OCI-LY7 (cell line): Measurements from ENCODE around the gene VWA8. TPM values are rescaled to one million over a fixed set of nuclear protein-coding genes. Genes with fewer than 3 reads are reported as not detected.
"Not testable (repeated sequence)": the region's sequence is repeated elsewhere in the genome, so short reads cannot be mapped to it uniquely, and the experiment has no call there.

Experiments
- BruUV-seq: library from RNA; stranded (reverse); fragments of 400-500 nt; replicated peaks from 2 replicates; lab custom pipeline; 2021; lab: Mats Ljungman, UMichigan
- CTCF ChIA-PET: fragments of 300-600 bp; sonication (Branson Sonifier 250); formaldehyde crosslinking; loops from one replicate; lab custom pipeline; 2022; ENCODE audit warnings: antibody characterized with exemption; ENCODE audit not compliant: unreplicated experiment; lab: Charles Lee
- POLR2A ChIA-PET: fragments of 300-600 bp; sonication (Branson Sonifier 250); formaldehyde crosslinking; loops from one replicate; lab custom pipeline; 2022; ENCODE audit warnings: antibody characterized with exemption; lab: Charles Lee
- DNase-seq: peaks from one replicate; pipeline ENCODE4 v3.0.0-alpha.2; 2015; ENCODE audit warnings: low spot score
- H2AFZ ChIP-seq: fragments of 200-600 bp; sonication (generic), shearing (Covaris generic); 2 replicates; pipeline ENCODE4 v1.6.1; 2014; ENCODE audit warnings: mild to moderate bottlenecking, antibody characterized with exemption, low read length, moderate library complexity
- H3K27ac ChIP-seq: fragments of 200-600 bp; sonication (generic); 2 replicates; pipeline ENCODE4 v1.5.1; 2014; ENCODE audit warnings: mixed run types, low read depth, mild to moderate bottlenecking, moderate library complexity, low read length, inconsistent platforms; ENCODE audit not compliant: poor library complexity, severe bottlenecking
- H3K36me3 ChIP-seq: fragments of 200-600 bp; sonication (generic); 2 replicates; pipeline ENCODE4 v1.6.1; 2014; ENCODE audit warnings: mild to moderate bottlenecking, antibody characterized with exemption, low read length, moderate library complexity, mixed read lengths; ENCODE audit not compliant: insufficient read depth
- H3K4me1 ChIP-seq: fragments of 200-600 bp; sonication (generic); 2 replicates; pipeline ENCODE4 v1.5.1; 2014; ENCODE audit warnings: mild to moderate bottlenecking, low read length; ENCODE audit not compliant: insufficient read depth, poor library complexity, severe bottlenecking
- H3K4me2 ChIP-seq: fragments of 200-600 bp; sonication (generic); 2 replicates; pipeline ENCODE4 v1.6.1; 2014; ENCODE audit warnings: mild to moderate bottlenecking, low read length
- H3K4me3 ChIP-seq: fragments of 200-600 bp; sonication (generic); 2 replicates; pipeline ENCODE4 v1.5.1; 2014; ENCODE audit warnings: mild to moderate bottlenecking, low read depth, low read length; ENCODE audit not compliant: poor library complexity, severe bottlenecking
- H3K79me2 ChIP-seq: fragments of 200-600 bp; sonication (generic); 2 replicates; pipeline ENCODE4 v1.6.1; 2016; ENCODE audit warnings: low read depth, mild to moderate bottlenecking, low read length, moderate library complexity, mixed read lengths; ENCODE audit not compliant: insufficient read depth
- H3K9me2 ChIP-seq: fragments of 200-600 bp; sonication (generic); 2 replicates; pipeline ENCODE4 v1.6.1; 2016; ENCODE audit warnings: mild to moderate bottlenecking, low read length, mixed read lengths; ENCODE audit not compliant: insufficient read depth
- H3K9me3 ChIP-seq: fragments of 200-600 bp; sonication (generic); 2 replicates; pipeline ENCODE4 v1.6.1; 2014; ENCODE audit warnings: mild to moderate bottlenecking, mixed run types, low read length, mixed read lengths
- H4K20me1 ChIP-seq: fragments of 200-600 bp; sonication (generic); 2 replicates; pipeline ENCODE4 v1.6.1; 2014; ENCODE audit warnings: mild to moderate bottlenecking, antibody characterized with exemption, low read length, moderate library complexity, mixed read lengths; ENCODE audit not compliant: insufficient read depth
- EZH2phosphoT487 ChIP-seq: fragments of 200-600 bp; sonication (generic); IDR thresholded peaks from 2 replicates; pipeline ENCODE4 v1.6.1; 2018; ENCODE audit warnings: low read depth, borderline replicate concordance, mild to moderate bottlenecking, mixed run types, antibody characterized with exemption, low read length, moderate library complexity, mixed read lengths
- intact Hi-C: fragments of 100-400 bp; cut with micrococcal nuclease; formaldehyde crosslinking; loops from one replicate; pipeline ENCODE4 v1.10.0; 2022; ENCODE audit not compliant: unreplicated experiment
- total RNA-seq, 2 experiments: library from RNA; depleted of rRNA in 1 of 2; stranded (reverse); fragments of >200 nt in 1 of 2; shearing (Covaris generic) in 1 of 2; gene quantifications; 2 replicates each; pipeline ENCODE4 v1.2.3, GENCODE V29; 2014 to 2022
- TF ChIP-seq, protein P1 (sequence below): fragments of 200-600 bp; sonication (generic); conservative IDR thresholded peaks from 2 replicates; pipeline ENCODE4 v1.5.1; 2014; ENCODE audit warnings: mild to moderate bottlenecking, antibody characterized with exemption, low read length, moderate library complexity, mixed read lengths

The VWA8 gene
- total RNA-seq, 2 experiments from 2014 or later, result 26.4 to 31.5 TPM

DNA sequence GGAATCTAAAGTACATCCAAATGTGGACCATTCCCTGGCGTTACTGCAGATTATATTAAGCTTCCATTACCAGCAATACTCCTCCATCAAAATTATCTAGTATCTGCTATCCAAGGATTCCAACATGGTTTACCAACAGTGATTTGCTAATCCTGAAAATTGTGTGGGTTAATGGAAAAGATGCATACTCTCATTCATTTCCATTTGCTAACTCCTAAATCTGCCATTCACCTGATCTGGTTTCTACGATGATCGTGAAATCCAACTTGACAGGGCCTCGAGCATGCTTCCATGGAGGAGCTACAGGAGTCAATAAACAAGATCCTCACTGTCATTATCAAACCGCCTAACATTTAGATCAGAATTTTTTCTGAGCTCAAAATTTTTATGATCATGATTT, 382.5 kb downstream of the VWA8 start:
- ChIA-PET POLR2A (interaction anchor here (0.8 to 1.0 kb wide), 2 partner anchors 19 to 86 kb away, joined by 3 to 4 read pairs; no protein-coding TSS in a partner anchor), CTCF (interaction anchor here (0.7 kb wide), 1 partner anchor 74 kb away, joined by 3 read pairs; no protein-coding TSS in a partner anchor)
- TF ChIP-seq, protein P1, sequence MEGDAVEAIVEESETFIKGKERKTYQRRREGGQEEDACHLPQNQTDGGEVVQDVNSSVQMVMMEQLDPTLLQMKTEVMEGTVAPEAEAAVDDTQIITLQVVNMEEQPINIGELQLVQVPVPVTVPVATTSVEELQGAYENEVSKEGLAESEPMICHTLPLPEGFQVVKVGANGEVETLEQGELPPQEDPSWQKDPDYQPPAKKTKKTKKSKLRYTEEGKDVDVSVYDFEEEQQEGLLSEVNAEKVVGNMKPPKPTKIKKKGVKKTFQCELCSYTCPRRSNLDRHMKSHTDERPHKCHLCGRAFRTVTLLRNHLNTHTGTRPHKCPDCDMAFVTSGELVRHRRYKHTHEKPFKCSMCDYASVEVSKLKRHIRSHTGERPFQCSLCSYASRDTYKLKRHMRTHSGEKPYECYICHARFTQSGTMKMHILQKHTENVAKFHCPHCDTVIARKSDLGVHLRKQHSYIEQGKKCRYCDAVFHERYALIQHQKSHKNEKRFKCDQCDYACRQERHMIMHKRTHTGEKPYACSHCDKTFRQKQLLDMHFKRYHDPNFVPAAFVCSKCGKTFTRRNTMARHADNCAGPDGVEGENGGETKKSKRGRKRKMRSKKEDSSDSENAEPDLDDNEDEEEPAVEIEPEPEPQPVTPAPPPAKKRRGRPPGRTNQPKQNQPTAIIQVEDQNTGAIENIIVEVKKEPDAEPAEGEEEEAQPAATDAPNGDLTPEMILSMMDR, result no peak
- no peak for TF ChIP-seq EZH2phosphoT487
- Histone ChIP-seq H3K9me2 (no peaks in the 10 kb centered on the region), H3K9me3 (no peaks in the 10 kb centered on the region), H4K20me1 (no peaks in the 10 kb centered on the region), H3K4me1 (peaks cover 7% of the 10 kb centered on the region), H3K36me3 (peaks cover 33% of the 10 kb centered on the region), H3K79me2 (no peaks in the 10 kb centered on the region), H2AFZ (no peak overlapping the region), H3K4me2 (no peak overlapping the region), H3K27ac (no peak overlapping the region), H3K4me3 (no peak overlapping the region)
- DNase-seq, result no peak
- intact Hi-C loops, result no loop called here
- no TSS peak for BruUV-seq

DNA sequence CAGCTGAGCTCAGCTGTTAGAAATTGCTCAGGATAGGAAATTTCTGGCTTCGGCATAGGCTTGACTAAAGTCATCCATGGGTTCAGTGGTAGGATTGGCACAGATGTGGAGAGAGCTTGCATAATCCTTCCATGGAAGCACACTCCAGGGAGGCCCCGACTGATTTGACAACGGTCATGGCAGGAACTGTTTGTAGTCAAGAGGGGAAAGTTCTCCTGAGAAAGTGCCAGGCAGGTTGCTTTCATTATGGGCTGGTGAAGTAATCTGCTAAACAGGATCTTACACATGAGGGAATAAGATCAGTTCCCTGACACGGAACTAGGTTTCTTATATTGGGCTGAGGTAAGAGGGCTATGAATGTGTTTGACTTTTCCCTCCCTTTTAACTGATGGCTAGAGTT, 383.5 kb downstream of the VWA8 start:
- Histone ChIP-seq H3K4me3 (no peak overlapping the region), H3K79me2 (no peaks in the 10 kb centered on the region), H3K9me2 (no peaks in the 10 kb centered on the region), H3K4me2 (no peak overlapping the region), H3K4me1 (peaks cover 7% of the 10 kb centered on the region), H4K20me1 (no peaks in the 10 kb centered on the region), H3K27ac (no peak overlapping the region), H2AFZ (no peak overlapping the region), H3K9me3 (no peaks in the 10 kb centered on the region), H3K36me3 (peaks cover 30% of the 10 kb centered on the region)
- CTCF ChIA-PET, result interaction anchor here (0.7 kb wide), 1 partner anchor 75 kb away, joined by 3 read pairs; no protein-coding TSS in a partner anchor
- BruUV-seq, result no TSS peak
- TF ChIP-seq, protein P1, result no peak
- TF ChIP-seq EZH2phosphoT487, result no peak
- POLR2A ChIA-PET, result no interaction called here
- intact Hi-C loops, result no loop called here
- DNase-seq, result no peak

DNA sequence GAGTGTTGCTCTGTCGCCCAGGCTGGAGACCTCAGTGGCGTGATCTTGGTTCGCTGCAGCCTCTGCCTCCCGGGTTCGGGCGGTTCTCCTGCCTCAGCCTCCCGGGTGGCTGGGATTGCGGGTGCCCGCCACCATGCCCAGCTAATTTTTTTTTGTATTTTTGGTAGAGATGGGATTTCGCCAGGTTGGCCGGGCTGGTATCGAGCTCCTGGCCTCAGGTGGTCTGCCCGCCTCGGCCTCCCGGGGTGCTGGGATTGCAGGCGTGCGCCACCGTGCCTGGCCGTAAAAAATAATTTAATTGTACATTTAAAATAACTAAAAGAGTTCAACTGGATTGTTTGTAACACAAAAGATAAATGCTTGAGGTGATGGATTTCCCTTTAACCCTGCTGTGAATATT, 387.3 kb downstream of the VWA8 start:
- H3K9me2 ChIP-seq, DNase-seq, H3K4me2 ChIP-seq, BruUV-seq, H3K79me2 ChIP-seq, H3K27ac ChIP-seq, H3K9me3 ChIP-seq, intact Hi-C loops, H4K20me1 ChIP-seq, H3K4me1 ChIP-seq, H2AFZ ChIP-seq, CTCF ChIA-PET, H3K4me3 ChIP-seq: not testable (repeated sequence)
- POLR2A ChIA-PET, result interaction anchor here (0.7 kb wide), 1 partner anchor 1378 kb away, joined by 4 read pairs; no protein-coding TSS in a partner anchor
- H3K36me3 ChIP-seq, result peaks cover 38% of the 10 kb centered on the region

DNA sequence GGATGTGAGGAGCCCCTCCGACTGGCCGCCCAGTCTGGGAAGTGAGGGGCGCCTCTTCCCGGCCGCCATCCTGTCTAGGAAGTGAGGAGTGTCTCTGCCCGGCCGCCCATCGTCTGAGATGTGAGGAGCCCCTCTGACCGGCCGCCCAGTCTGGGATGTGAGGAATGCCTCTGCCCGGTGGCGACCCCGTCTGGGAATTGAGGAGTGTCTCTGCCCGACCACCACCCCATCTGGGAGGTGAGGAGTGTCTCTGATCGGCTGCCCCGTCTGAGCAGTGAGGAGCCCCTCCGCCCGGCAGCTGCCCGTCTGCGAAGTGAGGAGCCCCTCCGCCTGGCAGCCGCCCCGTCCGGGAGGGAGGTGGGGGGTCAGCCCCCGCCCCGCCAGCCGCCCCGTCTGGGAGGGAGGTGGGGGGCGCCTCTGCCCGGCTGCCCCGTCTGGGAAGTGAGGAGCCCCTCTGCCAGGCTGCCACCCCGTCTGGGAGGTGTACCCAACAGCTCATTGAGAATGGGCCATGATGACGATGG, 389.0 kb downstream of the VWA8 start:
- H3K4me3 ChIP-seq, DNase-seq, H4K20me1 ChIP-seq, H3K9me3 ChIP-seq, POLR2A ChIA-PET, H3K27ac ChIP-seq, H2AFZ ChIP-seq, H3K9me2 ChIP-seq, CTCF ChIA-PET, H3K79me2 ChIP-seq, intact Hi-C loops, H3K4me2 ChIP-seq, BruUV-seq, H3K4me1 ChIP-seq: not testable (repeated sequence)
- H3K36me3 ChIP-seq, result peaks cover 51% of the 10 kb centered on the region
